Right atrium auricular region (tissue), 2 donors: ENCODE data around the gene SSTR1. TPM values are rescaled to one million over a fixed set of nuclear protein-coding genes. Genes with fewer than 3 reads are reported as not detected.

Experiments
- DNase-seq: peaks from one replicate; pipeline ENCODE4 v3.0.0-alpha.2; 2019; ENCODE audit warnings: low spot score
- H3K27ac ChIP-seq, 2 donors: fragments of 200-600 bp; sonication (generic); 1 replicate in 1 of 2; 2 replicates in 1 of 2; pipeline ENCODE4 v1.5.1; 2016 to 2019
- H3K27me3 ChIP-seq, 2 donors: fragments of 200-600 bp; sonication (generic); one replicate each; pipeline versions ENCODE4 v1.5.1 to v1.6.0; 2017 to 2019
- H3K36me3 ChIP-seq: fragments of 200-600 bp; sonication (generic); one replicate; pipeline ENCODE4 v1.5.1; 2016
- H3K4me1 ChIP-seq, 2 donors: fragments of 200-600 bp; sonication (generic); one replicate each; pipeline versions ENCODE4 v1.5.1 to v1.6.0; 2017 to 2019
- H3K4me3 ChIP-seq, 2 donors: fragments of 200-600 bp; sonication (generic); 1 replicate in 1 of 2; 2 replicates in 1 of 2; pipeline ENCODE4 v1.5.1; 2017 to 2019; ENCODE audit warnings: mild to moderate bottlenecking in 1 of 2, moderate library complexity in 1 of 2
- H3K9me3 ChIP-seq, 2 donors: fragments of 200-600 bp; sonication (generic); one replicate each; pipeline ENCODE4 v1.5.1; 2019
- total RNA-seq, 2 donors: library from RNA; depleted of rRNA; stranded (reverse); fragments of >200 nt; gene quantifications; one replicate each; pipeline ENCODE4 v1.1.0, GENCODE V29; 2016
- TF ChIP-seq, protein P1 (sequence below), 2 donors: fragments of 200-600 bp; sonication (generic); IDR thresholded peaks; one replicate each; pipeline ENCODE4 v1.5.1; 2019; ENCODE audit warnings: antibody characterized with exemption in 2 of 2

The SSTR1 gene
- total RNA-seq, 2 donors from 2014 or later = 0.41 to 1.8 TPM

DNA sequence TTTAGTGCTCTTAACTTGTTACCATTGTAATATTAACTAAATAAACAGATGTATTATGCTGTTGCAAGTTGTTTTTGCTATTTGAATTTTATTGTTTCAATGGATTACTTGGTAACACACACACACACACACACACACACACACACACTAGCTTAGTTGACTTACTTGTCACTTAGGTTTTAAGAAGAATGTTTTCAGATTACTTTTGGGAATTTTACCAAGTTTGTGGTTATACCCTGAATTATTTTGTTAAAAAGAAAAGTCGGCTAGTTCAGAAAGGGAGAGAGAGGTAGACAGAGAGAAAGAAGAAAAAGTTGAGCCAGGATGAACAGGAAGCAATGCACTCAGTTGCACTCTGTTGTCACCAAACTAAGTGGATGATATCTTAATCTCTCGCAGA is 5.3 kb downstream of the SSTR1 start:
- Histone ChIP-seq H3K27me3 (no peaks in the 10 kb centered on the region), H3K4me1 (peaks cover 0 to 18% of the 10 kb centered on the region in 2 donors), H3K4me3 (no peak overlapping the region), H3K9me3 (no peaks in the 10 kb centered on the region), H3K36me3 (no peaks in the 10 kb centered on the region), H3K27ac (no peak overlapping the region)
- TF ChIP-seq, protein P1, sequence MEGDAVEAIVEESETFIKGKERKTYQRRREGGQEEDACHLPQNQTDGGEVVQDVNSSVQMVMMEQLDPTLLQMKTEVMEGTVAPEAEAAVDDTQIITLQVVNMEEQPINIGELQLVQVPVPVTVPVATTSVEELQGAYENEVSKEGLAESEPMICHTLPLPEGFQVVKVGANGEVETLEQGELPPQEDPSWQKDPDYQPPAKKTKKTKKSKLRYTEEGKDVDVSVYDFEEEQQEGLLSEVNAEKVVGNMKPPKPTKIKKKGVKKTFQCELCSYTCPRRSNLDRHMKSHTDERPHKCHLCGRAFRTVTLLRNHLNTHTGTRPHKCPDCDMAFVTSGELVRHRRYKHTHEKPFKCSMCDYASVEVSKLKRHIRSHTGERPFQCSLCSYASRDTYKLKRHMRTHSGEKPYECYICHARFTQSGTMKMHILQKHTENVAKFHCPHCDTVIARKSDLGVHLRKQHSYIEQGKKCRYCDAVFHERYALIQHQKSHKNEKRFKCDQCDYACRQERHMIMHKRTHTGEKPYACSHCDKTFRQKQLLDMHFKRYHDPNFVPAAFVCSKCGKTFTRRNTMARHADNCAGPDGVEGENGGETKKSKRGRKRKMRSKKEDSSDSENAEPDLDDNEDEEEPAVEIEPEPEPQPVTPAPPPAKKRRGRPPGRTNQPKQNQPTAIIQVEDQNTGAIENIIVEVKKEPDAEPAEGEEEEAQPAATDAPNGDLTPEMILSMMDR (IDR thresholded peaks at IDR 0.05) = no peak
- DNase-seq = no peak

DNA sequence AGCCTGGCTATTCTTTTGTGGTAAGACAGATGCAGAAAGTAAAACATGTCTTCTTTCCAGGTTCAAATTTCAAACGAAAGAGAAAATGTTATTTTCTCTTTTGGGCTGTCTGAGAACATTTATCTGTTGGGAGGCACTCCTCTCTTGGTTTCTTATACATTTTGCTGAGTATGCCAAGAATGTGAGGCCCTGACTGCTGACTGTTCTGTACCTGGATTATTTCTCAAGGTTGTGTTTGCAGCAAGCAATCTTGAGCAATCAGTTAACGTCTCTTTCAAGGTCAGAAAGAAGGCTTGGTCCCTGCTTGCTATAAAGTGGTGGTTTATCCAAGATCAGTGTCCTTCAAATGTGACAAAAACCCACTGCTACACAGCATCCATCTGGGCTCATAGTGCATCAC is 9.8 kb downstream of the SSTR1 start:
- H3K36me3 ChIP-seq = no peaks in the 10 kb centered on the region
- no peak overlapping the region for H3K4me3 ChIP-seq
- no peaks in the 10 kb centered on the region for H3K27me3 ChIP-seq
- DNase-seq = no peak
- no peak overlapping the region for H3K27ac ChIP-seq
- TF ChIP-seq, protein P1 (IDR thresholded peaks at IDR 0.05) = no peak
- no peaks in the 10 kb centered on the region for H3K9me3 ChIP-seq
- no peaks in the 10 kb centered on the region for H3K4me1 ChIP-seq

DNA sequence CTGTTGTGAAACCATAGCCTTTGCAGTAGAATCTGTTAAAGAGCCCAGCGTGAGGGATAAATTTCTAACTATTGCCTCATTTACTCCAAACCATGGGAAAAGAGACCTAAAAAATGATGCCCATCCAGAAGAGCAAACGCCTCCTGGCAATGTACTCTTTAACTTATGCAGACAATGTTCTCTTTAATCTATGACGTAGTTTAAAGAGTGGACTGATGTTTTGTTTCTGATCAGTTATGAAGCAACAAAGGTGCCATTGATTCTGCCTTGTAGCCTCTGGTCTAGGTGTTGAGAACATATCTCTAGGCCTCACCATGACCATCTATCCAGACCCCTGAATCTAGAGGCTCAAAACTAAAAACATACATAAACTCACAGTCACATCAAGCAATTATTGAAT is 13.4 kb downstream of the SSTR1 start:
- no peak overlapping the region for H3K4me3 ChIP-seq
- no peaks in the 10 kb centered on the region for H3K27me3 ChIP-seq
- no peak for DNase-seq
- TF ChIP-seq, protein P1 (IDR thresholded peaks at IDR 0.05) = no peak
- no peaks in the 10 kb centered on the region for H3K9me3 ChIP-seq
- no peaks in the 10 kb centered on the region for H3K36me3 ChIP-seq
- no peak overlapping the region for H3K27ac ChIP-seq
- H3K4me1 ChIP-seq = no peaks in the 10 kb centered on the region

DNA sequence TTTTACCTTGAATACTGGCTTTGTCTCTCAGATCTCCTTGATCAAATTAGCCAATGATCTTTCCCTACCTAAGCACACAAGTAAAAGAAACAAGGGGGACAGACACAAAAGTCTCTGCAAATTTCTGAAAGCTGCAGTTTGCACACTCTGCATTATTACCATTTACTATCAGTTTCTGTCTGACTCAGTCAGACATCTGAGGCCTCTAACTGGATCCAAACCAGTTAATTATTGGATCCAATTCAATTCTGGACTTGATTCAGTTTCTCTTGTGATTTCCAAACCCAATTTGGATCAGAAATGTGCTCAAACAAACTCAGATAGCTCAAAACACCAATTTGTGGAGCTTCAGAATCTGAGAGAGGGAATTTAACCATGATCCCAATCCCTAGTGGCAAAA is 16.6 kb downstream of the SSTR1 start:
- Histone ChIP-seq H3K4me1 (no peaks in the 10 kb centered on the region), H3K27ac (no peak overlapping the region), H3K9me3 (no peaks in the 10 kb centered on the region), H3K36me3 (no peaks in the 10 kb centered on the region), H3K27me3 (no peaks in the 10 kb centered on the region), H3K4me3 (no peak overlapping the region)
- DNase-seq = no peak
- TF ChIP-seq, protein P1 (IDR thresholded peaks at IDR 0.05) = no peak

DNA sequence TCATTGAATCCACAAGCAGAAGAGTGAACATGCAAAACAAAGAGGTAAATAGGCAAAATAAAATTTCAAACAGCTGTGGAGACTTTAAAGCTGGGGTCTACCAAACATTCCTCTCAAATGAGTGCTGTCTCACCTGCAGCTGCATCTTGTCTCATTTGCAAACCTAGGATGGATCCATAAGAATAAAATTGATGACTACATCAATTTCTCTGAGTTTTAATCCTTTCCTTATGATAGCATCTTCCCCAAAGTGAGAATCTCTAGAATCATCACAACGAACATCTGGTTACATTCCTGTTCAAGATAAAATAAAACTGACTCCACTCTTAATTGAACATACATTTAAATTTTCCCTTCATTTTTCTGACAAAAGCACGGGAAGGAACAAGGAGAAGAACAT is 18.2 kb downstream of the SSTR1 start:
- Histone ChIP-seq H3K27me3 (no peaks in the 10 kb centered on the region), H3K36me3 (no peaks in the 10 kb centered on the region), H3K27ac (no peak overlapping the region), H3K4me1 (no peaks in the 10 kb centered on the region), H3K9me3 (no peaks in the 10 kb centered on the region), H3K4me3 (no peak overlapping the region)
- TF ChIP-seq, protein P1 (IDR thresholded peaks at IDR 0.05) = no peak
- DNase-seq = no peak

DNA sequence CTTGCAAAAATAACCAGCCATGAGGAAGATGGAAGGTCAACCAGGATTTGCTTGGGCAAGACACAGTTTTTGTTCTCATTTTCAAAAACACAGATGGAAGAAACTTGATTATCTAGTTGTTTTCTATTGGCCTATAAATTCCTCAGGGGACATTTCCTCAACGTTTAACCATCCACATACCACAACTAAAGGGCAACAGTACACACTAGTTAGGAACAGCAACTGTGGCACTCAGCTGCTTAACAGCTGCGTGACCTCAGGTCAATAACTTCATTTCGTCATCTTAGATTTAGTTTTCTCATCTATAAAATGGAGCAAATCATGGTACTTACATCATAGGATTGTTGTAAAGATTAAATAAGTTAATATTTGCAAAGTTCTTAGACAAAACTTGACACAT is 18.7 kb downstream of the SSTR1 start:
- H3K4me3 ChIP-seq = no peak overlapping the region
- TF ChIP-seq, protein P1 (IDR thresholded peaks at IDR 0.05) = no peak

More for the DNA sequence above, 18.7 kb downstream of the SSTR1 start:
- Histone ChIP-seq H3K4me1 (no peaks in the 10 kb centered on the region), H3K27me3 (no peaks in the 10 kb centered on the region), H3K9me3 (no peaks in the 10 kb centered on the region), H3K36me3 (no peaks in the 10 kb centered on the region), H3K27ac (no peak overlapping the region)
- no peak for DNase-seq
